Mammary epithelial cell (primary cell): ENCODE data around the gene SPDYE1.

Source experiments
- EZH2 ChIP-seq: IDR thresholded peaks from 2 replicates; pipeline ENCODE4 v1.6.1; 2012; ENCODE audit warnings: low read length, inconsistent platforms, borderline replicate concordance
- TF ChIP-seq, protein P1 (sequence below), 2 donors: IDR thresholded peaks in 1 of 2; conservative IDR thresholded peaks in 1 of 2; 2 replicates each; pipeline ENCODE4 v1.5.1; 2011 to 2012; ENCODE audit warnings: inconsistent platforms in 2 of 2, low read length in 2 of 2, mild to moderate bottlenecking in 2 of 2, control low read depth in 1 of 2, low read depth in 1 of 2; ENCODE audit not compliant: insufficient read depth in 1 of 2; ENCODE audit errors: extremely low read depth in 1 of 2

- TF ChIP-seq, protein P1, sequence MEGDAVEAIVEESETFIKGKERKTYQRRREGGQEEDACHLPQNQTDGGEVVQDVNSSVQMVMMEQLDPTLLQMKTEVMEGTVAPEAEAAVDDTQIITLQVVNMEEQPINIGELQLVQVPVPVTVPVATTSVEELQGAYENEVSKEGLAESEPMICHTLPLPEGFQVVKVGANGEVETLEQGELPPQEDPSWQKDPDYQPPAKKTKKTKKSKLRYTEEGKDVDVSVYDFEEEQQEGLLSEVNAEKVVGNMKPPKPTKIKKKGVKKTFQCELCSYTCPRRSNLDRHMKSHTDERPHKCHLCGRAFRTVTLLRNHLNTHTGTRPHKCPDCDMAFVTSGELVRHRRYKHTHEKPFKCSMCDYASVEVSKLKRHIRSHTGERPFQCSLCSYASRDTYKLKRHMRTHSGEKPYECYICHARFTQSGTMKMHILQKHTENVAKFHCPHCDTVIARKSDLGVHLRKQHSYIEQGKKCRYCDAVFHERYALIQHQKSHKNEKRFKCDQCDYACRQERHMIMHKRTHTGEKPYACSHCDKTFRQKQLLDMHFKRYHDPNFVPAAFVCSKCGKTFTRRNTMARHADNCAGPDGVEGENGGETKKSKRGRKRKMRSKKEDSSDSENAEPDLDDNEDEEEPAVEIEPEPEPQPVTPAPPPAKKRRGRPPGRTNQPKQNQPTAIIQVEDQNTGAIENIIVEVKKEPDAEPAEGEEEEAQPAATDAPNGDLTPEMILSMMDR (conservative IDR thresholded peaks at IDR 0.05 in 1 of 2, IDR thresholded peaks at IDR 0.05 in 1 of 2; ENCODE audit: extremely low read depth in 1 of 2, insufficient read depth in 1 of 2, low read depth in 1 of 2, low read length in 2 of 2) = no peak
- no peak for TF ChIP-seq EZH2
Measured at GRCh38 chr7:44058759-44059218, 61.1 kb downstream of the SPDYE1 start.
